GM19351 (cell line): Measurements from ENCODE around the gene CD19.
"Not testable (repeated sequence)": the region's sequence is repeated elsewhere in the genome, so short reads cannot be mapped to it uniquely, and the experiment has no call there.

Experiments
- ATAC-seq: cut with Tn5 transposase; IDR thresholded peaks from one replicate; pipeline ENCODE4 v1.9.1; 2021; ENCODE audit warnings: mild to moderate bottlenecking, moderate library complexity; ENCODE audit not compliant: unreplicated experiment

CD19 gene

DNA sequence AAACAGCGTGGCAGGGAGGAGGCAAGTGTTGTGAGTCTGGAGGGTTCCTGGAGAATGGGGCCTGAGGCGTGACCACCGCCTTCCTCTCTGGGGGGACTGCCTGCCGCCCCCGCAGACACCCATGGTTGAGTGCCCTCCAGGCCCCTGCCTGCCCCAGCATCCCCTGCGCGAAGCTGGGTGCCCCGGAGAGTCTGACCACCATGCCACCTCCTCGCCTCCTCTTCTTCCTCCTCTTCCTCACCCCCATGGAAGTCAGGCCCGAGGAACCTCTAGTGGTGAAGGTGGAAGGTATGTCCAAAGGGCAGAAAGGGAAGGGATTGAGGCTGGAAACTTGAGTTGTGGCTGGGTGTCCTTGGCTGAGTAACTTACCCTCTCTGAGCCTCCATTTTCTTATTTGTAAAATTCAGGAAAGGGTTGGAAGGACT is at the start of gene CD19:
CD19 (plus strand) TSS at position 171 of the 425 bp plus-strand sequence; CDS start at position 201, 30 bp downstream.
- ATAC-seq: no peak

DNA sequence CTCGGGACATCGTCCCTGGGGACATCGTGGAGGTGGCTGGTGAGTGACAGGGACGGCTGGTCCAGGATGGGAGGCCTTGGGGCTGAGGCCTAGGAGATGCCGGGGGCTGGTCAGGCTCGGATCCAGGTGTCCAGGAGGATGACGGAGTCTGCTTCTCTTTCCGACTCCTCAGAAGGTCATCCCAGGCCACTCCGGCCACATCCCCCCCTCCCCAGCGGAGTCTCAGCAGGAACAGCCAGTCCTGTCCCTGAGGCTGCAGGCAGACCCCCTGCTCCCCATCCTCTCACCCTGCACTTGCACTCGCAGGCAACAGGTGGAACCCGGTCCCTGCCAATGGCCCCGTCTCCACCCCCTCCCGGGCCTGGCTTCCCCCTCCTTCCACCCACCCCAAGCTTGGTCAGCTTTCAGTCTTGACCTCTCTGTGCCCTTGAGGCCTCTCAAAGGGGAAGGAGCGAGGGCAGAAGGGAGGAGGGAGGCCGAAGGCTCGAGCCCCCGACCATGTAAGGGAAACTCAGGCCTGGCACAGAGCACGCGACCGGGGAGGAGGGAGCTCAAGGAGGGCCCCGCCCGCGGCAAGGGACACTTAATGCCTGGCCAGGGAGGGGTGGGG is 49.1 kb upstream of the CD19 start:
- no peak for ATAC-seq

DNA sequence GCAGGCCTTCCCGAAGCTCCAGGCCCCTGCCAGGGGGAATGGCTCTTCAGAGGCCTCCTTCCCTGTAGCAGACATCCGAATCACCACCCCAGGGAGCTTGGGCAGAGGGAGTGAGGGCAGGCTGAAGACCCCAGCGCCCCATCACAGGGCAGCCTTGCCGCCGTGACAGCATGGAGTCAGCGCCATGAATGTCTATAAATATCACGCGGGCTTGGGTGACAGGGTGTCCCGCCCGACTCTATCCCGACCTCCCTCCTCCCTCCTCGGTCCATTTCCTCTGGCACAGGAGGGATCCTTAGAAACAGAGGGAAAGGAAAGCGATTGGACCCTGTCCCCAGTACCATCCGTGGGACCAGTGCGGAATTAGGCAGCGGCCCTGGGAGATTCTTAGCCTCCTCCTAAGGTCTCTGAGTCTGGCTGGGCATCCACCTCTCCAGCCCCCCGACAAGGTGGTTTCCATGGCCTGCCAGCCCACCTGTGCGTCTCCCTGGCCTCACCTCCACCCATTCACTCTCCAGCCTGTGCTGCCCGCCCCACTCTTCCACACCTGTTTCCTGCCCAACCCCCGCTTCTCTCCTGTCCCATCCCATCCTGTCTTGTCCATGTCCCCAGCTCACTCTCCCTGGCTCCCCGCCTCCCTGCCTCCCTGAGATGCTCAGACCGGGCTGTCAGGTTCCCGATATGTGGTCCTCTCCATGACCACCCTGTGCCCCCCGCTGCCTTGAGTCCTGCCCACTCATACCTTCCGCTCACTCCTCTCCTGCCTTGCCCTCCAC is 48.4 kb upstream of the CD19 start:
- ATAC-seq: no peak

DNA sequence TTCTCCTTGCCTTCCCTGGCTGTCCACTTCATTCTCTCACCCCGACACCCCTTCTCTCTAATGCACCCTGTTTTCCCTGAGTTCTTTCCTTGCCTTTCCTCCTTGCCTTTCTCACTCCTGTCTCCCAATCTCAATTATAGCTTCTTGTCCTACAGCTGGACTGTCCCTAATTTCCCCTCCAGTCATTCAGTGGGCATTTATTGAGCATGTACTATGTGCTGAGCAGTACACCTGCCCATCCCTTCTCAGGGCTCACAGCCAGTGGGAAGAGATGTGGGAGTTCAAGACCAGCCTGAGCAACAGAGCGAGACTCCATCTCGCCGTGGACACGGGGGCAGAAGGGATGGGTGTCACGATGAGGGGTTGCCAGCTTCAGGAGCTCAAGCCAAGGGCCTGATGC is 47.7 kb upstream of the CD19 start:
- ATAC-seq: no peak

DNA sequence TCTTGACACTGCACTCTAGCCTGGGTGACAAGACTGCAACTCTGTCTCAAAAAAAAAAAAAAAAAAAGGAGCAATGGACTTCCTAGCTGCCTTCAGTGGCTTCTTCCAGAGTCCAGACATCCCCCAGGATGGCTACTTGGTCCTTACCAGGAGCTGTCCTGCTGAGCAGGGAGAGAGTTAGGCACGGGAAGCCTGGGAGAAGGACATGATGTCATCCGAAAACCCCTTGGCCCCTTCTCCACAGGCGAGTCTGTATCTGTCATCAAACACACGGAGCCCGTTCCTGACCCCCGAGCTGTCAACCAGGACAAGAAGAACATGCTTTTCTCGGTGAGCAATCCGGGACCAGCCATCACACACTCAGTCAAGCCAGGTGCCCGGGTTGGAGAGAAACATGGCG is 44.8 kb upstream of the CD19 start:
- no peak for ATAC-seq

DNA sequence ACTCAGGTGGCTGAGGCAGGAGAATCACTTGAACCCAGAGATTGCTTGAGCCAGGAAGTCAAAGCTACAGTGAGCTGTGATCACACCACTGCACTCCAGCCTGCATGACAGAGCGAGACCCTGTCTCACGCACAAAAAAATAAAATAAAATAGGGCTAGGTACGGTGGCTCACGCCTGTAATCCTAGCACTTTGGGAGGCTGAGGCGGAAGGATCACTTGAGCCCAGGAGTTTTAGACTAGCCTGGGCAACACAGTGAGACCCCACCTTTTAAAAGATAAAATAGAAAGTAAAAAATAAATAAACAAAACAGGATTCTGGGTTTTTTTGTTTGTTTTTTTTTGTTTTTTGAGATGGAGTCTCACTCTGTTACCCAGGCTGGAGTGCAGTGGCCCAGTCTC is 41.4 kb upstream of the CD19 start:
- ATAC-seq: not testable (repeated sequence)

DNA sequence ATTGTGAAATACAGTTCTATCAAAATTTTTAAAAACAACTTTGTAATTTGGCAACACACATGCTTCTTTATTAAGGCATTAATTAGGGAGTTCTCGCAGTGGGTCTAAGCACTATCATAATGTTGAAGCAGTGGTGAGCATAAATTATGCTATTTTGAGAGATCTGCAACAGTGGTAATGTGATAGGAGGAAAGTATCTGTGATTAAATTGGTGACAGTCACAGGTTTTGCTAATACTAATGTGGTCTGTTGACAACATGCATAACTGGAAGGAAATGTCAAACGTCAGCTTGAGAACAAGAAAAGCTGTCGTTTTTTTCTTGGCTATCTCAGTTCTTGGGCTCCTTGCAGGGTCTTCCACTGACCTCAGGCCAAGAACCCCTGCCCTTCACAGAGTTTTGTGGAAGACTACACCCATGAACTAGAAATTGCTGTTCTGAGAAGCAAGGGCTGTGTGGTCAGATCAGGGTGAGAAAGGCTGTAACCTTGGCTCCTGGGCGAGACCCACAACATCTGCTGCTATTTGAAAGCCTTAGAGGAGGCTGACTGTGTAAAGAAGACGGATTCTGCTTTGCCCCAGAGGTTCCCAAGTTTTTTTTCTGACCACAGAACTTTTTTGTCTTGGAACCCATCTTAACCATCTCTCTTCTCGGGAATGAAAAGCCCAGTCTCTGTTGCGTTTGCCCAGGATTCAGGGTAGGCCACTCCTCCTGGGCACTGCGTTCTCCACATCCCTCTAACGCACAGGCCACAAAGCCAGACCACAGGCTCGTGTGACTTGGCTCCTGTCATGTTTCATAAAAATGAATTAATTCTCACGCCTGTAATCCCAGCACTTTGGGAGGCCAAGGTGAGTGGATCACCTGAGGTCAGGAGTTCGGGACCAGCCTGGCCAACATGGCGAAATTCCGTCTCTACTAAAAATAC is 39.5 kb upstream of the CD19 start:
- ATAC-seq: no peak

DNA sequence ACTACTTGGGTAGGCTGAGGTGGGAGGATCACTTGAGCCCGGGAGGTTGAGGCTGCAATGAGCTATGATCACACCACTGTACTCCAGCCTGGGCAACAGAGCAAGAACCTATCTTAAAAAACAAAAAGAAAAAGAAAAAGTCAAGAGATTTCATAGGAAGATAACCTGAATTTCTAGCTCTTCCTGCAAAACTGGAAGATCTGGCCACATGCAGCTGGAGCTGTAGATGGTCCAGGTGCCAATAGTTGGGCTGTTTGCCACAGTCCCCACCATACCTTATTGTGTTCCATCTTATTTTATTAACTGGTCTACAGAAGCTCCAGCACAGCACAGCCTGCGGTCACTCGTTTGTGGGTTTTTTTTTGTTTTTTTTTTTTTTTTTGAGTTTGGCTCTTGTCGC is 38.5 kb upstream of the CD19 start:
- no peak for ATAC-seq

DNA sequence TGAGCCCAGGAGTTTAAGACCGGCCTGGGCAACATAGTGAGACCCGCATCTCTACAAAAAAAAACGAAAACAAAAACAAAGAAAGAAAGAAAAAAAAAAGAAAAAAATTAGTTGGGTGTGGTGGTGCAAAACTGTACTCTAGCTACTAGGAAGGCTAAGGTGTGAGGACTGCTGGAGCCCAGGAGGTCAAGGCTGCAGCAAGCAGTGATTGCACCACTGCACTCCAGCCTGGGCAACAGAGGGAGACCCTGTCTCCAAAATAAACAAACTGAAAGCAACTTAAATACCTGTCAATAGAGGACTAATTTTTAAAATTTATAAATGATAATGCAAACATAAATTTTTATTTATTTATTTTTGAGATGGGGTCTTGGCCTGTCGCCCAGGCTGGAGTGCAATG is 36.2 kb upstream of the CD19 start:
- no peak for ATAC-seq

DNA sequence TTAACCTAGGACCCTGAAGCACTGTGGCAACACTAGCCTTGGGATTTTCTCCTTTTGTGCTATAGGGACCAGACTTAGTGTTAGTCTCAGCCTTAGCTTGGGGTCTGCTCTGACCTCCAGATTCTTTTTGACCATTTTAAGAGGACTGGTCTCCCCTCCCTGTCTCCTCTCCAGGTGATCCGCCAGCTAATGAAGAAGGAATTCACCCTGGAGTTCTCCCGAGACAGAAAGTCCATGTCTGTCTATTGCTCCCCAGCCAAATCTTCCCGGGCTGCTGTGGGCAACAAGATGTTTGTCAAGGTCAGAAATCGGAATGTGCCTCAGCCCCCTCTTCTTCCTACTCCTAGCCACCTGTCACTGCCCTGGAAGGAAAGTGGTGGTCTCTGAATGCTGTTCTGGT is 33.9 kb upstream of the CD19 start:
- ATAC-seq: no peak

DNA sequence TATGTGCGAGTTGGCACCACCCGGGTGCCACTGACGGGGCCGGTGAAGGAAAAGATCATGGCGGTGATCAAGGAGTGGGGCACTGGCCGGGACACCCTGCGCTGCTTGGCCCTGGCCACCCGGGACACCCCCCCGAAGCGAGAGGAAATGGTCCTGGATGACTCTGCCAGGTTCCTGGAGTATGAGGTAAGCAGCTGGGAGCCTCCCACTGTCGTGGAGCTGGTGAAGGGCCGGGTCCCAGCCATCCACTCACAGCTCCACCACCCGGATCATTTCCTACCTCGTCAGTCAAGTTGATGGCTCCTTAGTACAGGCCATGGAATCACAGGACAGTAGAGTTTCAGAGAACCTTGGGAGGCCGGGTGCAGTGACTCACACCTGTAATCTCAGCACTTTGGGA is 33.5 kb upstream of the CD19 start:
- ATAC-seq: no peak

DNA sequence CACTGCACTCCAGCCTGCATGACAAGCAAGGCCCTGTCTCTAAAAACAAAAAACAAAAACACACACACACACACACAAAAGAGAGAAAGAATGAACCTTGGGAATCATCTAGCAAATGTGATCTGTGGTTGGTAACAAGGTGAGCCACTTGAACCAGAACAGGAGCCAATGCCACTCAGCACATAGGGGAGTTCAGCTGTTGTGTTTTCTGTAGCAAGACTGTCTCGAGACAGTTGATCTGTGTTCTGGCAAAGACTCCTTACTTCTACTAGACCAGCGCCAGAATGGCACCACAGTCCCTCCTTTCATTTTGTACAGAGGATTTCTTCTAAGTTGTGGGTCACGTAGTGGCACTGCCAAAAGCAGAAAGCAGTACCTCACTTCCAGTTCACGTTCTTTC is 32.8 kb upstream of the CD19 start:
- no peak for ATAC-seq

DNA sequence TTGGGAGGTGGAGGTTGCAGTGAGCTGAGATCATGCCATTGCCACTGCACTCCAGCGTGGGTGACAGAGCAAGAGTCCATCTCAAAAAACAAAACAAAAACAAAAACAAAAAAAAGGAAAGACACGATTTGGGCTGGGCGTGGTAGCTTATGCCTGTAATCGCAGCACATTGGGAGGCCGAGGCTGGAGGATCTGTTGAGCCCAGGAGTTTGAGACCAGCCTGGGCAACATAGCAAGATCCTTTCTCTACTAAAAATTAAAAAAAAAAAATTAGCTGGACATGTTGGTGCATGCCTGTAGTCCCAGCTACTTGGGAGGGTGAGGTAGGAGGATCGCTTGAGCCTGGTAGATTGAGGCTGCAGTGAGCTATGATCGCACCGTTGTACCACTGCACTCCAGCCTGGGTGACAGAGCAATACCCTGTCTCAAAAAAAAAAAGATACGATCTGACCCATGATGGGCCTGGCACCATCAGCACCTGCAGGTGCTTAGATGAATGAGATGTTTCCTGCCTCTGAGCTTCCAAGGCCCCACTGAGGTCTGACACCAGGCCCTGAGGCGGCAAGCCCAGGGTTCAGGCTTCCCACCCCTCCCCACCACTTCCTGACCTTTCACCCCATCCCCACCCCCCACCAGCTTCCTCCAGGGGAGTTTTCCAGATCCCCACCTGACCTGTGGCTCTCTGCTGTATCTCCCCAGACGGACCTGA is 31.7 kb upstream of the CD19 start:
- no peak for ATAC-seq

DNA sequence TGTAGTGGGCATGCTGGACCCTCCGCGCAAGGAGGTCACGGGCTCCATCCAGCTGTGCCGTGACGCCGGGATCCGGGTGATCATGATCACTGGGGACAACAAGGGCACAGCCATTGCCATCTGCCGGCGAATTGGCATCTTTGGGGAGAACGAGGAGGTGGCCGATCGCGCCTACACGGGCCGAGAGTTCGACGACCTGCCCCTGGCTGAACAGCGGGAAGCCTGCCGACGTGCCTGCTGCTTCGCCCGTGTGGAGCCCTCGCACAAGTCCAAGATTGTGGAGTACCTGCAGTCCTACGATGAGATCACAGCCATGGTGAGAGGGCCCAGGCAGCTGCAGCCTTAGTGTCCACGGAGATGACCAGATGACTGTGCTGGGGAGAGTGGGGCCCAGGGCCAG is 31.2 kb upstream of the CD19 start:
- ATAC-seq: no peak

DNA sequence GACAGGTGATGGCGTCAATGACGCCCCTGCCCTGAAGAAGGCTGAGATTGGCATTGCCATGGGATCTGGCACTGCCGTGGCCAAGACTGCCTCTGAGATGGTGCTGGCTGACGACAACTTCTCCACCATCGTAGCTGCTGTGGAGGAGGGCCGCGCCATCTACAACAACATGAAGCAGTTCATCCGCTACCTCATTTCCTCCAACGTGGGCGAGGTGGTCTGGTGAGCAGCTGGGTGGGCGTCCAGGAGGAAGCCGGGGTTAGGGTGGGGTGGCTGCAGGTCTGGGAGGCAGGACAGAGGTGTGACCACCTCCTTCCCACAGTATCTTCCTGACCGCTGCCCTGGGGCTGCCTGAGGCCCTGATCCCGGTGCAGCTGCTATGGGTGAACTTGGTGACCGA is 29.9 kb upstream of the CD19 start:
- no peak for ATAC-seq

DNA sequence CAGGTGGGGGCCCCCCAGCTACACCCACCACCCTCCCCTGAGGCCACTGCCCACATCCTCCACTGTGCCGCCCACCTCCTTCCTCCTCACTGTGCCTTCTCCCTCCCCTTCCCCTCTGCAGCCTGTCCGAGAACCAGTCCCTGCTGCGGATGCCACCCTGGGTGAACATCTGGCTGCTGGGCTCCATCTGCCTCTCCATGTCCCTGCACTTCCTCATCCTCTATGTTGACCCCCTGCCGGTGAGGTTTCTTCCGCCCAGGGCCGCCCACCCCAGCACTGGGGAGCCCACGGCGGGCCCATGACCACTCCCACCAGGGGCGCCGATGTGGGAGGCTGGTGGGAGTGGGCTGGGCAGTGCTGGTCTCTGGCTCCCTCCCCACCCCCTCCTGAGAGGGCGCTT is 28.9 kb upstream of the CD19 start:
- ATAC-seq: no peak

DNA sequence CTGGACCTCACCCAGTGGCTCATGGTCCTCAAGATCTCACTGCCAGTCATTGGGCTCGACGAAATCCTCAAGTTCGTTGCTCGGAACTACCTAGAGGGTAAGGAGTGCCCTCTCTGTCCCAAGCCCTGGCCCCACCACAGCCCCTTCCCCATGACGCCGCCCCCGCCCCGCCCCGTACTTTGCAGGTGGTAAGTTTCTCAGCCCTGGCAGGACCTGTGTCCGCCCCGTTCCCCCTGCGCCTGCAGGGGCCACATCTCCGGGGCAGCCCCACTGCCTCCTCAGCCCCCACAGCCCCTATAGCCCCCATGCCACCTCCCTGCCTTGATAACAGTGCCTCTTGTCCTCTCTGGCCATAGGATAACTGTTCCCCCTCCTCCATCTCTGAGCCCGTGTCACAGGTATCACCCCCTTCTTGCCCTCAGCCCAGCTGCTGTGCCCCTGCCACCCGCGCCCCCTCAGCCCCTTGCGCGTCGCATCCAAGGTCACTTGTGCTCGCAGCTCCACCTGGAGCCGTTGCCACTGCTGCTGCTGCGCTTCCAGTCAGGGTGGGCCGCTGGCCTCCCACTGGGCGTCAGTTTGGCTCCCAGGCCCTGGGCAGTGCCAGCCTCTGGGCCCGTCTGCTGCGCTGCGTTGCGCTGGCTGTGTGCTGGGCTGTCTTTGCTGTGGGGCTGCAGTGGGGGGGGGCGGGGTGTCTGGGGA is 28.3 kb upstream of the CD19 start:
- no peak for ATAC-seq

DNA sequence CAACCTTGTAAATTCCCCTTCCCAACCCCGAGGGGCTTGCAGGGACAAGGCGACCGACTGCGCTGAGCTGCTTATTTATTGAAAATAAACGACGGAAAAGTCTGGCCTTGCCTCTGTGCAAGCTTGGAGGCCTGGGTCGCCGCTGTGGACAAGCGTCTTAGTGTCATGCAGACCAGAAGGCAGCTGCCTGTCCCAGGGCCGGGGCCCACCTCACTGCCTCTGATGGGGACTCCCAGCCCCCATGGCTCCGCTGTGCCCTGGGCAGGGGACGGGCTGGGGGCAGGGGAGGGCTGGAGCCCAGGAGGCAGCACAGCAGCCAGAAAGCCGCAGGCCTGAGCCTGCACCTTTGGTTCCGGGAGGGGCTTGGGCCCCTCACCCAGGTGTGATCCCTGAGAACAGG is 27.4 kb upstream of the CD19 start:
- ATAC-seq: no peak

DNA sequence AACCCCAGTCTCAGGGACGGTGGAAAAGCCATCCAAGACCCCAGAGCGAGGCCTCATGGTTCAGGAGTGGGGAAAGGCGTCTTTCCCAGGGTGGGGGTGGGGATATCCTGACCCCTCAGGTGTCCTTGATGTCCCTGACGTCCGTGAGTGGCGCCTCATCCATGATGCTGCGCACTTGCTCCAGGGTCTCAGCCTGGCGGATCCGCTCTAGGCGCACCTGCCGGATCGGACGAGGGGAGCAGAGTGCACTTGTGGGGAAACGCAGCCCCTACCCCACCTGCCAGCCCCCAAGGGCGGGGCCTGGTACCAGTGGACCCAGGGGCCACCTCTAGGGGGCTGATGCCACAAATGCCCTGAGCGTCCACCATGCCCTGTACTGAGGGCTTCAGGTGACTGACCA is 26.9 kb upstream of the CD19 start:
- ATAC-seq: no peak

DNA sequence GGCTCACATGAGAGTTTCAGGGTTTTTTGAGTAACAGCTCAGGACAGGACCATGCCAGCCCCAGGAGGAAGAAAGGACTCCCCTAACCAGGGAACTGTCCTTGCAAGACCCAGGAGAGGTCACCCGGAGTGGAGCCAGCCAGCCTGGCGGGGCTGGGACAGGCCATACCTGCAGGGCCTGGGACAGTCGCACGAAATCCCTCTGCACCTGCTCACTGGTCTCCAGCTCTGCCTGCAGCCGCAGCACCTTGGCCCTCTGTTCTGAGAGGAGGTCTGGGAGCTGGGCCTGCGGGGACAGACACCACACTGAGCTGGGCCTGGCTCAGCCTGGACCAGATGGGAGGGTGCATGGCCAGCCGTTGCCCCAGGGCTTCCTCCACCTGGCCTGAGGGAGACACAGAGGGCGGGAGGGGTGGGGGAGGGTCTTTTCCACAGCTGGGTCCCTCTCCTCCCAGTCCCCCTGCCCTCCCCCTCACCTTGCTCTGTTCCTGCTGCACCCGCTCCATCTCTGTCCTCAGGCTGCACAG is 26.5 kb upstream of the CD19 start:
- no peak for ATAC-seq
